ENCODE results near the gene HKDC1. TPM values are rescaled to one million over a fixed set of nuclear protein-coding genes. Genes with fewer than 3 reads are reported as not detected.

Gene HKDC1
- total and polyA plus RNA-seq, 2 experiments from 2014 or later: 0.32 to 0.33 TPM

- H3K79me2 ChIP-seq (ENCODE audit: insufficient read depth): no peaks in the 10 kb centered on the region
- DNase-seq: no peak
- no peak overlapping the region for H3K4me3 ChIP-seq
- peaks cover 21% of the 10 kb centered on the region for H3F3A ChIP-seq (ENCODE audit: insufficient read depth)
- H3K4me1 ChIP-seq (ENCODE audit: insufficient read depth): peaks cover 36% of the 10 kb centered on the region
- no peak overlapping the region for H3K4me2 ChIP-seq (ENCODE audit: unreplicated experiment)
- H3K9me3 ChIP-seq (ENCODE audit: low read depth): no peaks in the 10 kb centered on the region
- H3K36me3 ChIP-seq (ENCODE audit: low read depth): no peaks in the 10 kb centered on the region
- no peak overlapping the region for H2AFZ ChIP-seq
- no peak overlapping the region for H3K27ac ChIP-seq
- in situ Hi-C loops (cut with MboI): no loop called here
- no peaks in the 10 kb centered on the region for H4K20me1 ChIP-seq (ENCODE audit: insufficient read depth)
- no peaks in the 10 kb centered on the region for H3K9me2 ChIP-seq (ENCODE audit: insufficient read depth)
- no peak overlapping the region for H3K9ac ChIP-seq
- 94 to 95% methylated on average over 10 of the region's 10 CpGs for WGBS, 2 experiments (ENCODE audit: low coverage in 1 of 2, low lambda C conversion rate in 2 of 2, missing lambda C conversion rate in 2 of 2)
- TF ChIP-seq EZH2phosphoT487 (IDR thresholded peaks at IDR 0.05; ENCODE audit: insufficient read depth, low read depth) (no peak), EZH2 (IDR thresholded peaks at IDR 0.05; ENCODE audit: insufficient read depth, poor library complexity, severe bottlenecking) (no peak)
- no peaks in the 10 kb centered on the region for H3K27me3 ChIP-seq (replicated peaks; ENCODE audit: insufficient read depth)
Measured at GRCh38 chr10:69243817-69244216, 23.7 kb downstream of the HKDC1 start.

GRCh38 chr10:69246036-69246435, 25.9 kb downstream of the HKDC1 start:
- Histone ChIP-seq H3K4me1 (ENCODE audit: insufficient read depth) (peaks cover 14% of the 10 kb centered on the region), H3K36me3 (ENCODE audit: low read depth) (no peaks in the 10 kb centered on the region), H3K27me3 (replicated peaks; ENCODE audit: insufficient read depth) (no peaks in the 10 kb centered on the region), H3K9me3 (ENCODE audit: low read depth) (no peaks in the 10 kb centered on the region), H3F3A (ENCODE audit: insufficient read depth) (peaks cover 9% of the 10 kb centered on the region), H3K27ac (no peak overlapping the region), H4K20me1 (ENCODE audit: insufficient read depth) (no peaks in the 10 kb centered on the region), H2AFZ (no peak overlapping the region), H3K4me3 (no peak overlapping the region), H3K4me2 (ENCODE audit: unreplicated experiment) (no peak overlapping the region), H3K9me2 (ENCODE audit: insufficient read depth) (no peaks in the 10 kb centered on the region), H3K9ac (no peak overlapping the region), H3K79me2 (ENCODE audit: insufficient read depth) (no peaks in the 10 kb centered on the region)
- TF ChIP-seq EZH2phosphoT487 (IDR thresholded peaks at IDR 0.05; ENCODE audit: insufficient read depth, low read depth): no peak
- no peak for TF ChIP-seq EZH2 (IDR thresholded peaks at IDR 0.05; ENCODE audit: insufficient read depth, poor library complexity, severe bottlenecking)
- peak; percentile 51 for DNase-seq
- in situ Hi-C loops (cut with MboI): no loop called here
- WGBS, 2 experiments (ENCODE audit: low coverage in 1 of 2, low lambda C conversion rate in 2 of 2, missing lambda C conversion rate in 2 of 2): 87 to 91% methylated on average over 5 of the region's 5 CpGs

DNA sequence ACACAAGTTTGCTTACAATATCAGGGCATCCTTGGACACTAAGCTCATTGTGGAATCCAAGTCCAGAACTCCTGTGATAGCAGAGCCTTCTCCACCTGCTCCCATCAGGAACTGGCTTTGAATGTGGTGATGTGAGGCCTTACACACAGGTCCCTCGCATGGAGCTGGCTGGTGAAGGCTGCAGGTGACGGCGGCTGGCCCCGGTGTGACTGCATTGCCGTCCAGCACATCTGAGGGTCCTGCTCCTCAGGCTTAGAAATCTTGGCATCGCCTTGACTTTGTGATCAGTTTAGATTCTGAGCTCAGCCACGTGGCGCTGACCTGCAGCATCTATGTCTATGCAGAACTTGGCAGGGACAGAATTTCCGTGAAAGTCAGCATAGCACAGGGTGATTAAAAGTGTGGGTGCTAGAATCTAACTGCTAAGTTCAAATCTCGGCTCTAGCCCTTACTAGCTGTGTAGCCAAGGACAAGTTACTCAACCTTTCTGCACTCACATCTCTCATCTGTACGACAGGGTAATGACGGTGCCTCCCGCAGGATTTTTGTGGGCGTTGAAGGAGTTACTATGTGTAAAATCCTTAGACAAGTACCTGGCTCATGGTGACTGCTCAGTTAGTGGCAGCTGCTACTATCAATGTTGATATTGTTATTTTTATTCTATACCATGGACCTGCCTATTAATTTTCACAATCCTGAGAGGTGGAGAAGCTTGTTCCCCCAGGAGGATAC, 26.6 kb downstream of the HKDC1 start:
- Histone ChIP-seq H2AFZ (no peak overlapping the region), H3K27me3 (replicated peaks; ENCODE audit: insufficient read depth) (no peaks in the 10 kb centered on the region), H4K20me1 (ENCODE audit: insufficient read depth) (no peaks in the 10 kb centered on the region), H3K4me1 (ENCODE audit: insufficient read depth) (peaks cover 7% of the 10 kb centered on the region), H3F3A (ENCODE audit: insufficient read depth) (peaks cover 4% of the 10 kb centered on the region), H3K36me3 (ENCODE audit: low read depth) (no peaks in the 10 kb centered on the region), H3K4me2 (ENCODE audit: unreplicated experiment) (no peak overlapping the region), H3K9me3 (ENCODE audit: low read depth) (no peaks in the 10 kb centered on the region), H3K79me2 (ENCODE audit: insufficient read depth) (no peaks in the 10 kb centered on the region), H3K27ac (no peak overlapping the region), H3K4me3 (no peak overlapping the region), H3K9me2 (ENCODE audit: insufficient read depth) (no peaks in the 10 kb centered on the region), H3K9ac (no peak overlapping the region)
- no peak for TF ChIP-seq EZH2phosphoT487 (IDR thresholded peaks at IDR 0.05; ENCODE audit: insufficient read depth, low read depth)
- no peak for TF ChIP-seq EZH2 (IDR thresholded peaks at IDR 0.05; ENCODE audit: insufficient read depth, poor library complexity, severe bottlenecking)
- in situ Hi-C loops (cut with MboI): no loop called here
- WGBS, 2 experiments (ENCODE audit: low coverage in 1 of 2, low lambda C conversion rate in 2 of 2, missing lambda C conversion rate in 2 of 2): 78 to 87% methylated on average over 13 to 14 of the region's 14 CpGs
- no peak for DNase-seq

GRCh38 chr10:69247313-69247710, 27.2 kb downstream of the HKDC1 start:
- Histone ChIP-seq H2AFZ (no peak overlapping the region), H3K9ac (no peak overlapping the region), H3K9me2 (ENCODE audit: insufficient read depth) (no peaks in the 10 kb centered on the region), H3K79me2 (ENCODE audit: insufficient read depth) (no peaks in the 10 kb centered on the region), H4K20me1 (ENCODE audit: insufficient read depth) (no peaks in the 10 kb centered on the region), H3K4me2 (ENCODE audit: unreplicated experiment) (no peak overlapping the region), H3K36me3 (ENCODE audit: low read depth) (no peaks in the 10 kb centered on the region), H3F3A (ENCODE audit: insufficient read depth) (peaks cover 3% of the 10 kb centered on the region; the same call in 1 of the 2 replicates), H3K9me3 (ENCODE audit: low read depth) (no peaks in the 10 kb centered on the region), H3K4me1 (ENCODE audit: insufficient read depth) (peaks cover 1% of the 10 kb centered on the region; the same call in 1 of the 2 replicates), H3K27me3 (replicated peaks; ENCODE audit: insufficient read depth) (no peaks in the 10 kb centered on the region), H3K27ac (no peak overlapping the region), H3K4me3 (no peak overlapping the region)
- in situ Hi-C loops (cut with MboI): no loop called here
- no peak for DNase-seq
- 86 to 91% methylated on average over 11 to 13 of the region's 13 CpGs for WGBS, 2 experiments (ENCODE audit: low coverage in 1 of 2, low lambda C conversion rate in 2 of 2, missing lambda C conversion rate in 2 of 2)
- TF ChIP-seq EZH2 (IDR thresholded peaks at IDR 0.05; ENCODE audit: insufficient read depth, poor library complexity, severe bottlenecking): no peak
- no peak for TF ChIP-seq EZH2phosphoT487 (IDR thresholded peaks at IDR 0.05; ENCODE audit: insufficient read depth, low read depth)

Measured in GM23248 (cell line).